ENCODE results near the gene SLC29A4. TPM values are rescaled to one million over a fixed set of nuclear protein-coding genes. Genes with fewer than 3 reads are reported as not detected.
"Not testable (repeated sequence)": the region's sequence is repeated elsewhere in the genome, so short reads cannot be mapped to it uniquely, and the experiment has no call there.

The SLC29A4 gene
- total and polyA plus RNA-seq, 2 donors (not counting 3 experiments of a cell fraction or from before 2014, with no cell fraction given): 5.2 to 7.7 TPM

GRCh38 chr7:5248201-5248885 lies 34.4 kb upstream of the SLC29A4 start:
- dilution Hi-C loops (cut with MboI; ENCODE audit: extremely low pct_ligation_motif_present, low sequenced_read_pairs) (no loop called here), intact Hi-C loops (cut with micrococcal nuclease) (no loop called here)
- no peaks in the 10 kb centered on the region for H3K9me3 ChIP-seq (replicated peaks; ENCODE audit: control insufficient read depth, insufficient read depth, low read length)
- H3K9me1 ChIP-seq (replicated peaks; ENCODE audit: control insufficient read depth, extremely low read depth, insufficient read depth, low read length): no peaks in the 10 kb centered on the region
- CTCF ChIA-PET: no interaction called here
- H3K27me3 ChIP-seq (ENCODE audit: control insufficient read depth in 2 of 2, insufficient read depth in 2 of 2, low read length in 2 of 2): peaks cover 0 to 2% of the 10 kb centered on the region in 2 experiments
- POLR2A ChIA-PET: no interaction called here
- no TSS peak for BruUV-seq (replicated peaks)
- FAIRE-seq (no peak), DNase-seq (ENCODE audit: low read depth, low spot score) (no peak)
- H3K9ac ChIP-seq (replicated peaks; ENCODE audit: extremely low read depth, insufficient read depth, low read length): no peak overlapping the region
- H2AFZ ChIP-seq (ENCODE audit: low read depth, low read length): no peak overlapping the region
- no peaks in the 10 kb centered on the region for H3K79me2 ChIP-seq (ENCODE audit: control insufficient read depth, insufficient read depth, low read length)
- no peaks in the 10 kb centered on the region for H4K20me1 ChIP-seq (replicated peaks; ENCODE audit: control insufficient read depth, extremely low read depth, insufficient read depth, low read length)
- no peak overlapping the region for H3K4me3 ChIP-seq (replicated peaks in 1 of 3; ENCODE audit: insufficient read depth in 1 of 3, low read depth in 1 of 3, low read length in 3 of 3)
- no peak overlapping the region for H3K4me2 ChIP-seq (ENCODE audit: insufficient read depth, low read length)
- H3K4me1 ChIP-seq (ENCODE audit: control insufficient read depth, extremely low read depth, insufficient read depth, low read length): no peaks in the 10 kb centered on the region
- H3K36me3 ChIP-seq (ENCODE audit: control insufficient read depth in 2 of 2, extremely low read depth in 1 of 2, insufficient read depth in 2 of 2, low read length in 2 of 2): no peaks in the 10 kb centered on the region
- no peak overlapping the region for H3K27ac ChIP-seq (ENCODE audit: insufficient read depth, low read depth, low read length)
- no peak for TF ChIP-seq MYC (IDR thresholded peaks at IDR 0.05; ENCODE audit: low read depth, low read length)
- no peak for TF ChIP-seq POLR2AphosphoS5 (IDR thresholded peaks at IDR 0.05; ENCODE audit: insufficient read depth, low read depth, low read length)
- TF ChIP-seq POLR2A (IDR thresholded peaks at IDR 0.05; ENCODE audit: low read depth, low read length): no peak
- TF ChIP-seq CTCF (IDR thresholded peaks at IDR 0.05; ENCODE audit: extremely low read depth in 1 of 2, insufficient read depth in 1 of 2, low read depth in 1 of 2, low read length in 2 of 2): no peak
- TF ChIP-seq MAX (IDR thresholded peaks at IDR 0.05; ENCODE audit: insufficient read depth, insufficient read length): no peak
- TF ChIP-seq FOS (IDR thresholded peaks at IDR 0.05; ENCODE audit: borderline replicate concordance, insufficient read depth, low read length): no peak
- no peak for TF ChIP-seq GATA2 (IDR thresholded peaks at IDR 0.05; ENCODE audit: insufficient read depth, insufficient read length, low read depth, low read length)

GRCh38 chr7:5250787-5251186 lies 32.0 kb upstream of the SLC29A4 start:
- H3K4me1 ChIP-seq (ENCODE audit: control insufficient read depth, extremely low read depth, insufficient read depth, low read length); BruUV-seq (replicated peaks); DNase-seq (ENCODE audit: low read depth, low spot score); H4K20me1 ChIP-seq (replicated peaks; ENCODE audit: control insufficient read depth, extremely low read depth, insufficient read depth, low read length); H3K27ac ChIP-seq (ENCODE audit: insufficient read depth, low read depth, low read length); FAIRE-seq; H3K9me1 ChIP-seq (replicated peaks; ENCODE audit: control insufficient read depth, extremely low read depth, insufficient read depth, low read length); H3K9me3 ChIP-seq (replicated peaks; ENCODE audit: control insufficient read depth, insufficient read depth, low read length); H3K9ac ChIP-seq (replicated peaks; ENCODE audit: extremely low read depth, insufficient read depth, low read length); H3K4me3 ChIP-seq (replicated peaks in 1 of 3; ENCODE audit: insufficient read depth in 1 of 3, low read depth in 1 of 3, low read length in 3 of 3); H2AFZ ChIP-seq (ENCODE audit: low read depth, low read length); POLR2A ChIA-PET; intact Hi-C loops (cut with micrococcal nuclease); H3K27me3 ChIP-seq (ENCODE audit: control insufficient read depth in 2 of 2, insufficient read depth in 2 of 2, low read length in 2 of 2); H3K4me2 ChIP-seq (ENCODE audit: insufficient read depth, low read length); H3K36me3 ChIP-seq (ENCODE audit: control insufficient read depth in 2 of 2, extremely low read depth in 1 of 2, insufficient read depth in 2 of 2, low read length in 2 of 2); dilution Hi-C loops (cut with MboI; ENCODE audit: extremely low pct_ligation_motif_present, low sequenced_read_pairs); H3K79me2 ChIP-seq (ENCODE audit: control insufficient read depth, insufficient read depth, low read length): not testable (repeated sequence)
- CTCF ChIA-PET: interaction anchor here (1.5 kb wide), 1 partner anchor 10 kb away, joined by 5 read pairs; no protein-coding TSS in a partner anchor

- H3K9me3 ChIP-seq (replicated peaks; ENCODE audit: control insufficient read depth, insufficient read depth, low read length); H3K27me3 ChIP-seq (ENCODE audit: control insufficient read depth in 2 of 2, insufficient read depth in 2 of 2, low read length in 2 of 2); H3K4me3 ChIP-seq (replicated peaks in 1 of 3; ENCODE audit: insufficient read depth in 1 of 3, low read depth in 1 of 3, low read length in 3 of 3); H3K4me2 ChIP-seq (ENCODE audit: insufficient read depth, low read length); dilution Hi-C loops (cut with MboI; ENCODE audit: extremely low pct_ligation_motif_present, low sequenced_read_pairs); H3K36me3 ChIP-seq (ENCODE audit: control insufficient read depth in 2 of 2, extremely low read depth in 1 of 2, insufficient read depth in 2 of 2, low read length in 2 of 2); H3K79me2 ChIP-seq (ENCODE audit: control insufficient read depth, insufficient read depth, low read length); FAIRE-seq; H3K27ac ChIP-seq (ENCODE audit: insufficient read depth, low read depth, low read length); H3K9me1 ChIP-seq (replicated peaks; ENCODE audit: control insufficient read depth, extremely low read depth, insufficient read depth, low read length); POLR2A ChIA-PET; H2AFZ ChIP-seq (ENCODE audit: low read depth, low read length); intact Hi-C loops (cut with micrococcal nuclease); DNase-seq (ENCODE audit: low read depth, low spot score); BruUV-seq (replicated peaks); H3K9ac ChIP-seq (replicated peaks; ENCODE audit: extremely low read depth, insufficient read depth, low read length); H3K4me1 ChIP-seq (ENCODE audit: control insufficient read depth, extremely low read depth, insufficient read depth, low read length); H4K20me1 ChIP-seq (replicated peaks; ENCODE audit: control insufficient read depth, extremely low read depth, insufficient read depth, low read length): not testable (repeated sequence)
- CTCF ChIA-PET: interaction anchor here (1.0 kb wide), 1 partner anchor 13 kb away, joined by 3 read pairs; no protein-coding TSS in a partner anchor
Observed at GRCh38 chr7:5253529-5253928, 29.2 kb upstream of the SLC29A4 start.

Measured in endothelial cell of umbilical vein (primary cell).